RCC 7860 (cell line): Measurements from ENCODE around the gene PTPRJ.
"Not testable (repeated sequence)": the region's sequence is repeated elsewhere in the genome, so short reads cannot be mapped to it uniquely, and the experiment has no call there.

Experiments
- DNase-seq: peaks from one replicate; pipeline ENCODE4 v3.0.0-alpha.2; 2015; ENCODE audit warnings: low spot score
- FAIRE-seq: peaks from 2 replicates; lab custom pipeline; 2012; peaks lifted over from hg19 to GRCh38; lab: Jason Lieb, UNC

The PTPRJ gene

DNA sequence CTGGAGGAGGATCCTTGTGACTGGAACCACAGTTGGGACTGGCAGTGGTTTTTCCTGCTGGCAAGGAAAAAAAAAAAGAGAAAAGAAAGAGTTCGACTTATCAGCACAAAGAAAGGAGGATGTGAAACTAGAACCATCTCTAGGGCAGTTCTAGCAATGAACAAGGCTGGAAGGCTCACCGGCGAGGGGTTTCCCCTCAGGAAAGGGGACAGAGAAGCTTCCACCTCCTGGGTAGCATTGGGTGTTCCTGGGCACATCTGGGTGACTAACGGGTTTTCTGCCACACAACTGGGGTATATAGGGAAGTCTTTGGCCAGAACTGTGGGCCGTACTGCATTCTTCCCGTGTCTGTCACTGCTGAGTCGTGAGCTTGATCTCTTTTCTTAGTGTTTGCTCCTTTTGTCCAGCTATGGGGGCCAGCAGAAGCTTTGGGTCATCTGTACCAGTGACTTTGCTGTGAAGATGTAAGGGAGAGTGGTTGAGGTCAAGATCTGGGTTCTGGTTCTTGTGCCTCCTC lies 126.9 kb downstream of the PTPRJ start:
- peak; percentile 72 for DNase-seq
- FAIRE-seq, result no peak

DNA sequence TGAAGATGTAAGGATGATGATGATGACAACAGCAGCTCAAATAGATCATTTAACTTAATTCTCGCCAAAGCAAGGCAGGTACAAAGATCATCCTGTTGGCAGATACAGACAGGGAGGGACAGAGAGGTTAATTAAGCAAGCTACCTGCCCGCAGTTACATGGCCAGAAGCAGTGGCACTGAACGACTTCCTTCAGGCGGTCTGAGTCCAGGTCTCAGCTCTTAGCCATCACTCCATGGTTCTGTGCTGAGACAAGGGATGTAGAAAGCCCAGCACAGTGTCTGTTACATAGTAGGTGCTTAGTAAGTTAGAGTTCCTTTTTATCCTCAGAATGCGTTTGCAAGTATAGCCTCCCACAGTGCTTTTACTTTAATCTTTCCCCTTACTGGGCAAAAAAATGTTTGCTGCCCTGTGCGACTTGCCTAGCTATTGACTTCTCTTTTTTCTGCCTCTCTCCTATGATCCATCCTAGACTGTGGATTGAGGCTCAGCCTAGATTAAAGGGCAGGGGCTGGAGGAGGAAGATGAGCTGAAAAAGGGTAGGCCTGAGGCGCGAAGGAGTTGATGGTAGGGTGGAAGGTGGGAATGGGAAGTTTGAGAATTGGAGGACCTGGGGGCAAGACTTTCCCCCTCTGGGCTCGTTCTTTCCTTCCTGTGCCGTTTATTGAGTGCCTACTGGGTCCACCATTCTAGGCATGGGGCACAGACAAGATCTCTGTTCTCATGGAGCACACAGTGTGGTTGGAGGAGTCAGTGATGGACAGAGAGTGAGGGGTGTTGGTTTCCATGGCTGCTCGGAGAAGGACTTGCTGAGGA lies 128.1 kb downstream of the PTPRJ start:
- DNase-seq (no peak), FAIRE-seq (no peak)

DNA sequence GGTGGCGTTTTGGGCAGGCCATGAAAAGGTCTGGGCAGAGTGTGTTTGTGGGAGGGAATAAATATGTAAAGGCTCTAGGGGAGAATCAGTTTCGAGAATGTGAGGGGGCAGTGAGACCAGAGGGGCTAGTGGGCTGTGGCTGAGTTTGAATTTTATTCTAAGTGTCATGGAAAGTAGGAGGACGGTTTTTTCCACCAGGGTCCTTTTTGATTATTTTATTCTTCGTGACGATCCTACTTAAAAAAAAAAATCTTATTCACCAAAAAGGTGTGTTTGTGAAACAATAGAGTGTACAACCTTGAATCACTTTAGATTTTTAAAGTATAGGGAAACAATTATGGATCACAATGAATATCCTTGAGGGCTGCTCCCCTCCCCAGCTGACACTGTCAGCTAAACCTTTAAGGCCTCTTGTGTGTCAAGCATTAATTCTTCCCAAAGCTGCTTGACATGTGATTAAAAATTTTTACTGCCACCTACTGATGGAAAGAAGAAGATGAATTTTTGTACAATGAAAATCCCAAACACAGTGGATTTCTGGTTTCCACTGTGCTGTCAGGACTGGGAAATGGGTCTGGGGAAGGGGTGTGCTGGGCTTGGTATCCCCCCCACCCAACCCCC lies 128.8 kb downstream of the PTPRJ start:
- peak; percentile 39 for FAIRE-seq

GRCh38 chr11:48110509-48110766 lies 130.1 kb downstream of the PTPRJ start:
- FAIRE-seq, result no peak
- no peak for DNase-seq

More for the DNA sequence above, 128.8 kb downstream of the PTPRJ start:
- DNase-seq, result peak; percentile 58

GRCh38 chr11:48111891-48112290 lies 131.5 kb downstream of the PTPRJ start:
- FAIRE-seq, result no peak

DNA sequence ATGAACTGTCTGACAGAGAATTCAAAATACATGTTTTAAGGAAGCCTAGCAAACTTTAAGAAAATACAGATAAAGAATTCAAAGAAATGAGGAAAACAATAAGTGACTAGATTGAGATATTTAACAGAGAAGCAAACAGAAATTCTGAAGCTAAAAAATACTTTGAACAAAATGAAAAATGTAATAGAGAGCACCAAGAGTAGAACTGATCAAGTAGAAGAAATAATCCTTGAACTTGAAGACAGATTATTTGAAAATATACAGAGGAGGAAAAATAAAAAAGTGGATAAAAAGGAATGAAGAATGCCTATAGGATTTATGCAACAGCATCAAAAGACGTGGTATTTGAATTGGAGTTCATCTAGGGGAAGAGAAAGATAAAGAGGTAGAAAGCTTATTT lies 134.4 kb downstream of the PTPRJ start:
- DNase-seq (no peak), FAIRE-seq (no peak)

More at GRCh38 chr11:48111891-48112290, 131.5 kb downstream of the PTPRJ start:
- DNase-seq, result peak; percentile 24

DNA sequence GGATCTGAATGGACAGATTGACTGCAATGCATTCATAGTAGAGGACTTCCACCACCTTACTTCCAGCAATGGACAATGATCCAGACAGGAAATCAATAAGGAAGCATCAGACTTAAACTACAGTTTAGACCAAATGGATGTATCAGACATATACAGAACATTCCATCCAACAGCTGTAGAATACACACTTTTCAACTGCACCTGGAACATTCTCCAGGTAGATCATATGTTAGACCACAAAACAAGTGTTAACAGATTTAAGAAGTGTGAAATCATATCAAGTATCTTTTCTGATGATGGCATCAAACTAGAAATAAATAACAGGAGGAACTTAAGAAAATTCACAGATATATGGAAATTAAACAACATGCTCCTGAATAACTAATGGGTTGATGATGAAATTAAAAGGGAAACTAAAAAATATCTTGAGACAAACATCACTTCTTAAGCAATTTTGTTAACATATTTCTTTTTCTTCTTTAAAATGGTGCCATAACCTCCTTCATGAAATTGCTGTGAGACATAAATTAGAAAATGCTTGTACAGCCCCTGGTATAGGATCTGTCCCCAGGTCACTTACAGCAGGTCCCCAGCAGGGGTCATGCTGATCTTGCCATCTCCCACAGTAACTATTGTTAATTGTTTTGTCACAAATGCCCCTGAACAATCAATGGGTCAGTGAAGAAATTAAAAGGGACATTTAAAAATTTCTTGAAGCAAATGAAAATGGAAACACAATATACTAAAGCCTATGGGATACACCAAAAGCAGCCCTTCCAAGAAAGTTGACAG lies 136.3 kb downstream of the PTPRJ start:
- no peak for DNase-seq

GRCh38 chr11:48122246-48122645 lies 141.9 kb downstream of the PTPRJ start:
- no peak for DNase-seq
- no peak for FAIRE-seq

More for the DNA sequence above, 136.3 kb downstream of the PTPRJ start:
- no peak for FAIRE-seq

DNA sequence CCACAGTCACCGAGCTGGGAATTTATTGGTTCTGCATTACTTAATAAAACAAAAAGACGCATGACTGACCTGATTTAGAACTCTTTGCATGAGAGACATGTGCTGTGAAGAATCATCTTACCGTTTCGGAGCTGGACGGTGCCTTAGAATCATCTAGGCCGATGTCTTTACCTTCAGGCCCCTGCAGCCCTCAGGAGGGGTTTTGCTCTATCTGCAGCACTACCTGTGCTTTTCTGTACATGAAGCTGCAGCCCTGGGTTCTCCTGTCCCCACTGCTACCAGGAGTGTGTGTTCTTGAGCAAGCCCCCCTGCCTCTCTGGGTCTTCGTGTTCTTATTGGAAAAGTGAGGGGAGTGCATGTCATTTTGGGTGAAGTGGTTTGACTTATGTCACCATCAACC lies 142.3 kb downstream of the PTPRJ start:
- DNase-seq (no peak), FAIRE-seq (no peak)

DNA sequence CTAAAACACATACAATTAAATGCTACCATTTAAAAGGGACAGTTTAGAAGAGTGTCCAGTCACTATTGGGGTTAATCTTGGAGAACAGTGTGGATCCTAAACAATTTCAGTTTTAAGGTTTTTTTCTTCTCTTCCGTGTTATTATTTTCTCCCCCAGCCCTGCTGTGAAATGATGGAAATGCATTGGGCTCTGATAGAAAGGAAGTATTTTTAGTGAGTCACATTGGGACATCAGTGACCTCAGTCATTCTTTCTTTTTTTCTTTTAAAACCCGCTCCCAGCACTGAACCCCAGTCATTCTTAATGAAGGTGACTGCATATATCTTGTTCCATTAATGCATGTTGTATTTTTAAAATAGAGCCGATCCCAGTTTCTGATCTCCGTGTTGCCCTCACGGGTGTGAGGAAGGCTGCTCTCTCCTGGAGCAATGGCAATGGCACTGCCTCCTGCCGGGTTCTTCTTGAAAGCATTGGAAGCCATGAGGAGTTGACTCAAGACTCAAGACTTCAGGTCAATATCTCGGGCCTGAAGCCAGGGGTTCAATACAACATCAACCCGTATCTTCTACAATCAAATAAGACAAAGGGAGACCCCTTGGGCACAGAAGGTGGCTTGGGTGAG lies 143.0 kb downstream of the PTPRJ start:
- FAIRE-seq (no peak), DNase-seq (no peak)

DNA sequence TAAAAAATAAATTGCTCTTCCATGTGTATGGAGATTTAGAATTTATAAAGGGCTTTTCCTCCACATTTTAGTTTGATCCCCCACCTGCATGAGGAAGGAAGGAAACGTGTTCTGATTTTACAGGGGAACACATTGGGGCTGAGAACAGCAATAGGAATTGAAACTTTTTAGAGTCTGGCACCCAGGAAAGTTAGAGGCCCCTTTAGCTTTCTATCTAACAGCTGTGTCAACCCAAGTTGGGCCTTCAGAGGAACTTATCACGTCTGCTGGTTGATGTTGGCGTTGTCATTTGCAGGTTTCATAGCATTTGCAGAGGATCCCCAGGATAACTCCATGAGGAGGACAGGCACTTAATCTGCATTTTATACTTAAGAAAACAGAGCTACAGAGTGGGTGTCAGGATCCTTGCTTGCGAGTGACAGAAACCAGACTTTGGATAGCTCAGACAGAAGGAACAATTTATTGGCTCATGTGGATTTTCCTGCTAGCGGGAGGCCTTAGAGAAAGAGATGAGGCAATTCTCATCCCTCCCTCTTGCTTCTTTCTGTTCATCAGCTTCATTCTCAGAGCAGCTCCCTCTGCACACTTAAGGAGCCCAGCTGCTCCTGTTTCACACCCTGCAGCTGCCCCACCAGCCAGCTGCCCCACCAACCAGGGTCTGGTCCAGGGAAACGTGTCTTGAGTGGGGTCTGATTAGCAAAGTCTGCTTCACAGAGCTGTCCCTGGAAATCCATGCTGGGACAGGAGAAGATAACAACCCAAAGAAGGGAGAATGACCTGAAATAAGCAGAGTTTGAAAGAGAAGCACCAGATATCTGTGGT lies 143.8 kb downstream of the PTPRJ start:
- DNase-seq (no peak), FAIRE-seq (no peak)

GRCh38 chr11:48124880-48125279 lies 144.5 kb downstream of the PTPRJ start:
- FAIRE-seq, result no peak
- DNase-seq, result no peak

GRCh38 chr11:48125866-48126265 lies 145.5 kb downstream of the PTPRJ start:
- FAIRE-seq, result no peak
- DNase-seq, result no peak

- FAIRE-seq, result no peak
- DNase-seq, result no peak
These were observed 147.3 kb downstream of the PTPRJ start for GRCh38 chr11:48127521-48128183.

- no peak for DNase-seq
- no peak for FAIRE-seq
These were observed 149.5 kb downstream of the PTPRJ start for GRCh38 chr11:48129697-48130395.

GRCh38 chr11:48134221-48134922 lies 154.0 kb downstream of the PTPRJ start:
- DNase-seq, result no peak
- FAIRE-seq, result no peak

- DNase-seq, result no peak
- no peak for FAIRE-seq
These were observed 157.9 kb downstream of the PTPRJ start for GRCh38 chr11:48138222-48138621.

- not testable (repeated sequence) for FAIRE-seq, DNase-seq
These were observed 159.5 kb downstream of the PTPRJ start for GRCh38 chr11:48139896-48140295.
